ENCODE measurements around the gene STK33.

GRCh38 chr11:8501836-8502235, 92.2 kb downstream of the STK33 start:
- TF ChIP-seq POLR2A (IDR thresholded peaks at IDR 0.05), result no peak
- no peak for TF ChIP-seq CTCF (IDR thresholded peaks at IDR 0.05)

Measured in esophagus squamous epithelium (tissue), 4 donors.